Measurements from ENCODE around the gene HADHB.

GRCh38 chr2:26203906-26204305 is 40.8 kb upstream of the HADHB start:
- no peak for TF ChIP-seq CTCF (IDR thresholded peaks at IDR 0.05; ENCODE audit: low read depth, low read length, poor library complexity, severe bottlenecking)
- TF ChIP-seq EZH2phosphoT487 (IDR thresholded peaks at IDR 0.05; ENCODE audit: borderline replicate concordance, low read length), result no peak
